NCI-H146 treated with DMSO at 0.1 percent for 48 hours (cell line): ENCODE measurements around the gene MSRB3.
"Not testable (repeated sequence)": the region's sequence is repeated elsewhere in the genome, so short reads cannot be mapped to it uniquely, and the experiment has no call there.

ENCODE experiments used
- DNase-seq: peaks from one replicate; lab custom pipeline; 2025; ENCODE audit not compliant: unreplicated experiment; lab: John Stamatoyannopoulos, UW

The MSRB3 gene

DNA sequence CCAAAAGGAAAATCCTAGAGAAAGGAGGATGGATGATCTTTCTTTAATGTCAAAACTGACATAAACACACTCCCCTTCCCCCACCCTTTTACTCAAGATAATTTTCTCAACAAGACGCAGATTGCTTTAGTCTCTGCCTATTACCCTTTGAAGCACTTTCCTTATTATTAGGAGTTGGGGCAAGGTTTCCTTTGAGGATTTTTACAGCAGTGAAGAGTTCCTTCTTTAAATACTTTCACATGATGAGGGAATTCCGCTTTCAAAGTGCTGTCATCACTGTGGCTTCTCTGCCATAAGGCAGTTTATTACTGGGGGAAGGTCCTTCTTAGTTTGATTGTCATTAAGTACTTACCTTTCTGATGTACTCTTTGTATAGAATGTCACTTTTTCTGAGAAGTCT, 172.1 kb downstream of the MSRB3 start:
- DNase-seq = no peak

GRCh38 chr12:65454115-65454787, 175.8 kb downstream of the MSRB3 start:
- DNase-seq = no peak

DNA sequence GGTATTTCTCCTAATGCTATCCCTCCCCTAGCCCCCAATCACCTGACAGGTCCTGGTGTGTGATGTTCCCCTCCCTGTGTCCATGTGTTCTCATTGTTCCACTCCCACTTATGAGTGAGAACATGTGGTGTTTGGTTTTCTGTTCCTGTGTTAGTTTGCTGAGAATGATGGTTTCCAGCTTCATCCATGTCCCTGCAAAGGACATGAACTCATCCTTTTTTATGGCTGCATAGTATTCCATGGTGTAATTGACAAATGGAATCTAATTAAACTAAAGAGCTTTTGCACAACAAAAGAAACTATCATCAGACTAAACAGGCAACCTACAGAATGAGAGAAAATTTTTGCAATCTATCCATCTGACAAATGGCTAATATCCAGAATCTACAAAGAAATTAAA, 178.9 kb downstream of the MSRB3 start:
- DNase-seq = not testable (repeated sequence)

DNA sequence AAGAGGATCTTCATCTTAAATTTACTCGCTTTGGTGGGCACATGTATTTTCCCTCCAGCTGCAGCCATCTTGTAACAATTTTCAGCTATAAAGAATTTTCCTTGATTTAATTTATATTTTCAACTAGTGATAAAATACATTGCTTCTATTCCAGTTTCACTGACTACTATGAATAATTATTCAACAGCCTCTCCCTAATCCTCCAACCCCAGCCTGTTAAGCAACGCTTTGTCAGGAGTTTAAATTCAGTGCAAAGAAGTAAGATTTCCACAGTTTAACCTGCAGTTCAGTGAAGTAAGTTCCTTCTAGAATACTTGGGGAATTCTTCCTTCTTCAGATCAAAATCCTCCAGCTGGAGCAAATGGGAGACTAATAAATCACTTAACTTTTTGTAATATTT, 180.2 kb downstream of the MSRB3 start:
- no peak for DNase-seq

DNA sequence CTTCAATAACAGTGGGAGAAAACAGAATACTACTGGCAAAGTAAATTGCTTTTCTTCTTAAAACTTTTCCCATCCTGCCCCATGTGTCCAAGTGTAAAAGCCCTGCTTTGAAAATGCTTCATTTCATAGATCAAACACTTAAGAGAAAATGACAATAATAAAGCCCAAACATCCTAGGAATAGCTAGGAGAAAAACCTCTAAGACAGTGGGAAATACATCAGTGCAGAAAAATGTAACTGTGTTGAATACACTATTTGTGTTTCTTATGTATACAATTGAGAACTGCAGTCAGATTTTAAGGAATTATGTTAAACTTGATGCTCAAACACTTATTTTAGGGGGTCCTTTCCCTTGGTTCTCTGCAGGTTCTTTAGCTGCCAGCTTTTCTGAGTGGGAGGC, 181.1 kb downstream of the MSRB3 start:
- no peak for DNase-seq

- no peak for DNase-seq
Measured at GRCh38 chr12:65460063-65460462, 181.6 kb downstream of the MSRB3 start.

GRCh38 chr12:65461017-65461416, 182.5 kb downstream of the MSRB3 start:
- no peak for DNase-seq

- no peak for DNase-seq
Measured at GRCh38 chr12:65462484-65462883, 184.0 kb downstream of the MSRB3 start.

- no peak for DNase-seq
Measured at GRCh38 chr12:65463082-65463481, 184.6 kb downstream of the MSRB3 start.

GRCh38 chr12:65463611-65464010, 185.1 kb downstream of the MSRB3 start:
- DNase-seq = no peak

DNA sequence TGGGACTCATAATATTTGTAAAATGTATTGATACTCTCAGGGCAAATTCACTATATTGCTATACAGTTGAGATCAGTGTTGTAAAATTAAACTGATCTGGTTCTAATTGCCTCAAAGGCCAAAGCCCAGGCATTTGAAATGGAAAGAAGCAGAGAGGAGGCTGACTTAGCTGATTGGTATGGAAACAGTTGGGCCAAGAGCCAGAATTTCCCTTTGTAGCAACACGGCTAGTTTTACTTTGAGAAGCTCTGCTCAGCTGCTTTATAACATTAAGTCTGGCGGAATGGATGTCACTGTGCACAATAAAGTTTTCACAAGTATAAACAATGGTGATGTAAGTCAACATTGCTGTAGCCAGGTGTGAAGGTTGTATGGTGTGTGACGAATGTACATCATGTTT, 186.4 kb downstream of the MSRB3 start:
- DNase-seq = no peak

DNA sequence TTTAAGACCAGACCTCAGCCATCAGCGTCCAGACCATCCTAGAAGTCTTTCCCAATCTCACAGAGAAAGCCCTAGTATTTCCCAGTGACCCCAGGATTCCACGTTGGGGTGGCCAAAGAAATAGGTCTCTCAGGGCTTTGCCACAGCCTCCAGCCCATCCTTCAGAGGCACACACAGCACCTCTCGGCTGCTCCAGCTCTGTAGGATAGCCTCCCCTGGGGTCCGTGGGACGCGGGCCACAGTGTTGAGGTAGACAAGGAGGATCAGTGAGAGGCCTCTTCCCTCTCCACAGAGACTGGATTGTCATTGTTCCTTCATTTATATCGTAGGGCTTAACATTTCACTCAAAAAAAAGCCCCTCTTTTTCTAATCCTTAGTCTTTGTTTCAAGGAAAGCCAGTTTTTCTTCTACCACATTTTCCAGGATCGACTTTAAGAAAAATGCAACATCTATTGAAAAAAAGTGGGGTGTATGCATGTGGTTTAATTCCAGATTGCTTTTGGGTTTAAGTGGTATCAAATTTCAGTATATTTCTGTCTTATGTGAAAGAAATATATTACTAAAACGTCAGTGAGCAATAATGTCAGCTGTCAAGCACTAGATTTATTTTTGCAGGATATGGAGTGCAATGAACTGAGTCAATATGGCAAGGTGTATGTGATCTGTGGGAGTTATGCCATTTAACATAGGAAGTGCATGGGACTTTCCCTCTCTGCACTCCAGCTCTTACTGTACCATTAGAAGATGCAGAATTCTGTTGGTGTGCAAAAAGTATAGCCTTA, 187.5 kb downstream of the MSRB3 start:
- no peak for DNase-seq

DNA sequence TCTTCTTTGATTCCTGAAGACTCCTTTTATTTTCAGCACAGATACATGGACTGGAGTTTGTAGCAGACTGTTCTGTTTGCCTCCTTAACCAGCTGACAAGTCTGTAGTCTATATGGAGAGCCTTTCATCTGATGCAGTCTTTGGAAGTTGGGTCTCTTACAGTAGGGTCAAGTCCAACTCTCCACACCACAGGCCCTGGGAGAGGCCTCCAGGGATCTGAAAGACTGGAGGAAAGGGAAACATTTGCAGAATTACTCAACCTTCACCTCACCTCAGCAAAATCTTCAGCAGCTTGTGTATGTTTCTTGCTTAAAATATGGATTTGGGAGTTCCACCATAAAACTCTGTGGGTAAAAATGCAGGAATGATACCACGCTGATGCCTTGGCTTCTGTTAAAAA, 188.4 kb downstream of the MSRB3 start:
- DNase-seq = no peak

DNA sequence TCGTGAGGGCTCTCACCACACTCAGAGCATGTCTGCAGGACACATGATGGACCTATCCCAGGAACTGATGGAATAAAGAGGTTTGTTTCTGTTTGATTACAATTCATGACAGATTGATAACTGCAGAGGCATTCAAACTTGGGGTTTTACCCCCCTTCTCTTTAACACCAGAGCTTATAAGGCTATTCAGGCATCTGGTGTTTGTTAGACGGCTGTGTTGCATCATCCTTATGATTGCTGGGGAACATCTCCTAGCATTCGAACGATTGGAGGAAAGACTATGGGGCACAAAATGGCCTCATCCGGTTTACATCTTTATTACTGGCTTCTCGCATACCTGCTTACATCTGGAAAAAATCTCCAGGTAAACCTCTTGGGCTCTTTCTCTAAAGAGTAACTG, 191.8 kb downstream of the MSRB3 start:
- no peak for DNase-seq

DNA sequence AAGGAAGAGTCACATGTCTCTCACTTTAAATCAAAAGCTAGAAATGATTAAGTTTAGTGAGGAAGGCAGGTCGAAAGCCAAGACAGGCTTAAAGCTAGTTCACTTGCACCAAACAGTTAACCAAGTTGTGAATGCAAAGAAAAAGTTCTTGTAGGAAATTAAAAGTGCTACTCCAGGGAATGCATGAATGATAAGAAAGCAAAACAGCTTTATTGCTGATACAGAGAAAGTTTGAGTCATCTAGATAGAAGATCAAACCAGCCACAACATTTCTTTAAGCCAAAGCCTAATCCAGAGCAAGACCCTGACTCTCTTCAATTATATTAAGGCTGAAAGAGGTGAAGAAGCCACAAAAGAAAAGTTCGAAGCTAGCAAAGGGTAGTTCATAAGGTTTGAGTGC, 193.6 kb downstream of the MSRB3 start:
- no peak for DNase-seq

DNA sequence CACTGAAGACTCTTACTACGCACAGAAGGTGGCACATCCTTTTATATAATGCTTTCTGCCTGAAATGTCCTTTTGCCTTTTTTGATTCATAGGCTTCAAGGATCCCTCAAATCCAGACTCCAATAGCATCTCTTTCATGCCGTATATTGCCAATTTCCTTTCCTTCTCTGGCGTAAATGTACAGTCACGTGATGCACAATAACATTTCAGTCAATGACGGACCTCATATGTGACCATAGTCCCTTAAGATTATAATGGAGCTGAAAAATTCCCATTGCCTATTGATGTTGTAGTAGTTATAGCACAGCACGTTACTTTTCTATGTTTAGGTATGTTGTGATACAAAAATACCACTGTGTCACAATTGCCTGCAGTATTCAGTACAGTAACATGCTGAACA, 196.3 kb downstream of the MSRB3 start:
- DNase-seq = no peak

GRCh38 chr12:65477721-65478120, 199.2 kb downstream of the MSRB3 start:
- DNase-seq = no peak

DNA sequence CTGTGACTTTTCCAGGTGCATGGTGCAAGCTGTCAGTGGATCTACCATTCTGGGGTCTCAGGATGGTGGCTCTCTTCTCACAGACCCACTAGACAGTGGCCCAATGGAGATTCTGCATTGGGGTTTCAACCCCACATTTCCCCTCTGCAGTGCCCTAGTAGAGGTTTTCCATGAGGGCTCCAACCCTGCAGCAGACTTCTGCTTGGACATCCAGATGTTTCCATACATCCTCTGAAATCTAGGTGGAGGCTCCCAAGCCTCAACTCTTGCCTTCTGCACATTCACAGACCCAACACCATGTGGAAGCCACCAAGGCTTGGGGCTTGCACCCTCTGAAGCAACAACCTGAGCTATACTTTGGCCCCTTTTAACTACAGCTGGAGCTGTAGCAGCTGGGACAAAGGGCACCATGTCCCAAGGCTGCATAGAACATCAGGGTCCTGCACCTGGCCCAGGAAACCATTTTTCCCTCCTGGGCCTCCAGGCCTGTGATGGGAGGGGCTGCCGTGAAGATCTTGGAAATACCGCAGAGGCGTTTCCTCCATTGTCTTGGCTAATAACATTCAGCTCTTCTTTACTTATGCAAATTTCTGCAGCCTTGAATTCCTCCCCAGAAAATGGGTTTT, 205.5 kb downstream of the MSRB3 start:
- not testable (repeated sequence) for DNase-seq

DNA sequence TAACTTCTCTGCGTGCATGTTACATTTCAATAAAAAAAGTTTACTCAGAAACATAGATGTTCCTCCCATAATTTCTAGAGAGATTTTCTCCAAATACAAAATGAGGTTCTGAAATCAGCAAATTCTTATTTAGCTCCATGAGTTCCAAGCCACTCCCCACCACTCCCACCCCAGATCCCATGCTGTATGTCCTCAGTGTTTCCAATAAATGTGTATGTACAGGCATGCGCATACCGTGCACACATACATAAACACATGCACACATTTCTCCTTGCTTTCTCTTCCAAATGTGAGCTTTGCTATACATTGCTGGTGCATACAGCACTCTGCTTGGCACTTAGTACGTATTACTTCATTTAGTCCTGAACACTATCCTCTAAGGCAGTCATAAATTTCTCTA, 209.7 kb downstream of the MSRB3 start:
- no peak for DNase-seq

GRCh38 chr12:65490250-65490649, 211.8 kb downstream of the MSRB3 start:
- DNase-seq = no peak

- no peak for DNase-seq
Measured at GRCh38 chr12:65492998-65493912, 214.8 kb downstream of the MSRB3 start.
